RPMI8226 (cell line): ENCODE measurements around the gene CARMIL1.

Experiments
- DNase-seq: peaks from one replicate; pipeline ENCODE4 v3.0.0-alpha.2; 2015

The CARMIL1 gene

DNA sequence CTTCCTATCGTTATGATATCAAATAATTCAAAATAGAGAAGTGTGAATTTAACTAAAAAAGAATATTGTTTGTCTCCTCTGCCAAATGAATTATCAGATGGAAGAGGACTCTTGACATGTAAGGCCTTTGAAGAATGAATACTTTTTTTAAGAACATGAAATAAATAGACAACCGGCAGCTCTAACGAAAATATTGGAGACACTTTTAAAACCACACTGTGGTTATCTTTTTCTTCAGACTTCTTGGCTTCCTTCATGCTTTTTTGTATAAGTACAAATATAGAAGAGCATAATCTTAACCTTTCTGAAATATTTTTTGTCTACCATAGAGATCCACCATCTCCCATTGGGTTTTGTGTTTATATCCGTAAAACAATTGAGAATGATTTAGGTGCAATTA is 257.6 kb downstream of the CARMIL1 start:
- no peak for DNase-seq

DNA sequence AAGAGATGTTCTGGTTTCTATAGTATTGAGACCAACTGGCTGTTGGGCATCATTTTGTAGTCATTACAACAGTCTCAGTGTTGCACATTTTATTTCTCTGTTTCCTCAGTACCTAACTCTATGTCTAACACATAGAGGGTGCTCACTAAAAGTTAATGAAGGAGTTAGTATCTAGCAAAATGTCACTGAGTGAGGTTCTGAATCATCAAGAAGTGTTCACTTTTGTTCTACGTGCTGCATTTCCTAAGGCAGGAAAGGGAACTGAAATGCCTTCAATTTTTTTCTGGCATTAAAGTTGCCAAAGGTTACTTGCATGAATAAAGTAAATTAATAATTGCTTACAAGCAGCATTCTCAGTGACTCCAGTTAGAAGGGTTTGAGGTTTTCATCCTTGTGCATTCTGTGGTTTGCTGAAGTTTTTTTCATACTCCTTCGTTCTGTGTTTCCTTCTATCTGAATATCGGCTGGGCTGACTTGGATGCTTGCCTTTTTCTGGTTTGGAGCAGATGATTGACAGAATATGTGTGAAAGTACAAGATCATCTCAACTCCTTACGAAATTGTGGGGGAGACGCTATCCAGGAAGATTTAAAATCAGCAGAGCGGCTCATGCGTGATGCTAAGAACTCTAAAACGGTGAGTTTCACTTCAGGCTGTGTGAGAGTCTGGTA is 258.3 kb downstream of the CARMIL1 start:
- DNase-seq, result no peak

DNA sequence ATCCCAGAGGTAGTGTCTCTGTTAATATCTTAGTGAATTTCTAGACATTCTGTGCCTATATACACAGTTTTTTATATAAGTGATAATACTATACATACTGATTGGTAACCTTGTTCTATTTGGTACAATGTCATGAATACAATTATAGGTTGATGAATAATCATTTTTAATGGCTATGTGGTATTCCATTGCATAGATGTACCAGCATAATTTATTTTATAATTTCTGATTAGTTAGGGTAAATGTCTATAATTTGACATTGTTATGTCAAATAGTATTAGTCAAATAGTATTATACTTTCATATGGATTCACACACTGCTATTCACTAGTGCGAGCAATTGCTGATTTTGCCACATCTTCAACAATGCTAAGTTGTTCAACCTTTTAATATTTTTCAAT is 262.1 kb downstream of the CARMIL1 start:
- no peak for DNase-seq

DNA sequence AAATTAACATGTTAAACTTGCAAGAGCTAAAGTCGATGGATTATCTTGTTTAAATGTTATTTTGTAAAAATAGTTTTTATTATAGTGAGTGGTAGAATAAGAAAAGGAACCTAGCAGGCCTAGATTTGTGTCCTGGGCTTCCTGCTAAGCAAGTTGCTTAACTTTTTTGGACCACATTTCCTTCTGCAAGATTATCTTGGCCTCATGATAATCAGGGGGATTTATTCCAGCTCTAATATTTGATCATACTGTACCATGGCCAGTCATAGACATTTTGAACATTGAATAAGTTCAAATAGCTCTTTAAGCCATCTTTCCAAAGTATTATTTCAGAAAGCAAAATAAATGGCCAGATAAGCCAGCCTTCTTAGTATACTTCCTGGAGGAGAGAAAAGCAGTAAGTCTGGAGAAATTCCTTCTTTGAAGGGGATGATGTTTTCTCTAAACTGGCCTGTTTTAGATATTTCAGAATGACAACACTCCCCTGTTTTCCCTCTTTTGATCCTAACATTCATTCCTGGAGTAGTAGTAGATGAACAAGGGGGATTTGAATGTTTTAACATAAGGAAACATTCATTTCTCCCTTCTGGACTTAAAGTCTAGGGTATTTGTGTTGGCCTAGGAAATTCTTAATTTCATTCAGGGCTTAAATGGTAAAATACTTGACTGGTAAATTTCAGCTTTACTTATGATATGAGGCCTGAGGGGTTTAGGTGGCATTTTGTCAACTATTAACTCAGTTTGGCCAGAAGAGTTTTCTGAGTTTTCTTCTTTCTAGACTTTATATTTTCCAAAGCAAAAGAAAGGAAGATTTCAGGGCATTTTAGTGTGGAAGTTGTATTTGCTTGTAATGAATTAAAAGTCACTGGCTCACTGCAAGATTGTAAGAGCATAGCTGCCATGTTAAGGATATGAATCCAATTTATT is 264.1 kb downstream of the CARMIL1 start:
- no peak for DNase-seq

DNA sequence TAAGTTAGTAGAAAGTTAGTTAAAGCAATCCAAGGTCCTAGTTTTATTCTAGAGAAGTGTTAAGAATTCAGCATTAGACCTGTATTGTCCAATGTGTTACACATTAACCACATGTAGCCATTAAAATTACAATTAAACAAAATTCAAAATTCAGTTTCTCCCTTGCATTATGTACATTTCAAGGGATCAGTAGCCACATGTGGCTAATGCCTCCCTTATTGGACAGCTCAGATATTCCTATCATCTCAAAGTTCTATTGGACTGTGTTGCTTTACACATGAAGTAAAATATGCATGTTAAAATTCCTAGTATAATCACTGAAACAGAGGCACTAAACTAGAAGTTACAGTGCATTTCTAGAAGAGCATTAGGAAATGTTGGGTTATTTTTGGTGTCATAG is 265.7 kb downstream of the CARMIL1 start:
- no peak for DNase-seq

DNA sequence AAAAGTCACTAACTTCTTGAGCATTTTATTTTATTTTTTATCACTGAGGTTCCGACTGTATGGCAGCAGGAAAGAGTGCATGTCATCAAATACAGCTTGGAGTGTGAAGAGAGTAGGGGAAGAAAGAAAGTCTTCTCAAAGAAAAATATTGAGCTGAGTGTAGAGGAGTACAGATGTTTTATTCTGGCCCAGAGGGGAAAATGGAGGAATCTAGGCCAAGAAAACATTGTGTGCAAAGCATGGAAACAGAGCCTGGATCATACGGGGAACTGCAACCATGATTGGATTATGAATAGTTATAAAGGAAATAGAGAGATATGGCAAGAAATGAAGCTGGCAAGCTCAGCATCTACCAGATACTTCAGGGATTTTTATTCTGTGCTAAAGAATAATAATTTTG is 268.6 kb downstream of the CARMIL1 start:
- DNase-seq, result no peak

DNA sequence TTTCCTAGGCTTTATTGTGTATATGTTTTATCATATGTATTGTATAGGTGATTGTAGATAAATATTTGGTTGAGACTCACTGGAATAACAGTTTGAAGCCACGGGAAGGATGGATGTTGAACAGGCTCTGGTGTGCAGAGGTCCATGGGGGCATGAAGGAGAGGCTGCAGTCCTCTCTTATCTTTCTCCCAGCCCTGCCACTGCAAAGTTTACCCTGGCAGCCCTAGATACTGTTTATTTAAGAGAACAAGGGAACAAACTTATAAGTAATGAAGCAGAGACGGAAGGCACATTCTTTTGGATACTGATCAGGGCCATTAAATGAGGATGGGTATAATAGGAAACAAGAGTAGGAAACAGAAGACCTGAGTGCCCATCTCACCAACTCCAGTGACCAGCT is 269.3 kb downstream of the CARMIL1 start:
- DNase-seq, result no peak

DNA sequence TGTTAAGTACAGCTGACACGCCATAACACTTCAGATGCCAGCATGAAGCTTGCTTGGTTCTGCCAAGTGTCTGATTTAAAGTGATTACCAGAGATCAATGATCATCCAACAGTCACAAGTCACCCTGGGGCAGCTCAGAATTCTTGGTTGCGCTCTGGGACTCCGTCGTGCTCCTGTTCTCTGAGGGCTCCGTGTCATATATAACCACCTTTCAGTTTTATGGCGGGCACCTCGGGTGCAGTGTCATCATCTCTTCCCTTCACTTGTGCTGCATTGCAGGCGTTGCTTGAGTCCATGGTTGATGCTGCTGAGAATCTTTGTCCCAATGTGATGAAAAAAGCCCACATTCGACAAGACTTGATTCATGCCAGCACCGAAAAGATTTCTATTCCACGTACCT is 271.5 kb downstream of the CARMIL1 start:
- no peak for DNase-seq

DNA sequence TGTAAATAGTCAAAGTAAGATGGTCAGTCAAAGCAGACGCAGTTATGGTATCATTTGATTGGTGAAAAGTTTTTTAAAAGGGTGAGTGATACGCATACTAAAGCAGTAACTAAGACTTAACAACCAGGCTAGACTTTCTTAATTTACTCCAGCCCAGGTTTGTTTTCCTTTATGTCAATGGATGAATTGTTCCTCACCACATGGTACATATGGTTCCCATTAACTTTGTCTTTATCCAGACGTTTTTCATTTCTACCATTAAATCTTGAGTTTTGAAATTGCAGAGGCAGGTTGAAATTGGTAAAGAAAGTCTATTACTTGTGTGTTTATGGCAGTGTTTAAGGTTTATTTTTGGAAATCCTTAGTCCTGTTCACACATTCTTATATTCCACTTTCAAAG is 274.3 kb downstream of the CARMIL1 start:
- no peak for DNase-seq

DNA sequence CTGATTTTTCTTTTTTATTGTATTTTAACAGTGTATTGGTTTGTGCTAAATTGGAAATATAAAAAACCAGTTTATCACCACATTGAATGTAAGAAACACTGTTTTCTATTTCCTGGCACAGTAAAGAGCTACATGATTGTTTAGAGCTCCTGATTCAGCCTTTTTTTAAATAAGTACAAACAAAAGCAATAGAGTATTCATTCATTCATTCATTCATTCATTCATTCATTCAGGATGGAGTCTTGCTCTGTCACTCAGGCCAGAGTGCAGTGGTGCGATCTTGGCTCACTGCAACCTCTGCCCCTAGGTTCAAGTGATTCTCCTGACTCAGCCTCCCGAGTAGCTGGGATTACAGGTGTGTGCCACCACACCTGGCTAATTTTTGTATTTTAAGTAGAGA is 276.0 kb downstream of the CARMIL1 start:
- no peak for DNase-seq

DNA sequence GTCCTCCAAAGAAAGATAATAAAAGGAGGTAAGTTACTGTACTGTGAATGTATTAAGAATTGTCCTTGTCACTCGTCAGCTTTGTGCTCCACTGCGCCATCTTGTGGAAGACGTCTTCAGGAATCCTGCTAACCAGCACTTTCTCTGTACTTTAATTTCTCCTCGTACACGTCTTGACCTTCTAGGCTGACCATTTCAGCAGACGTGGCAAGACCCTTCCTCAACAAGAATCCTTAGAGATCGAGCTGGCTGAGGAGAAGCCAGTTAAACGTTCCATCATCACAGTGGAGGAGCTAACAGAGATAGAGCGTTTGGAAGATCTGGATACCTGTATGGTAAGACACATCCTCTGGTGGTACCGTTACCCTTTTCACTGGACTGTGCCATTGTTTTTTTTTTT is 277.3 kb downstream of the CARMIL1 start:
- DNase-seq, result peak; percentile 87

DNA sequence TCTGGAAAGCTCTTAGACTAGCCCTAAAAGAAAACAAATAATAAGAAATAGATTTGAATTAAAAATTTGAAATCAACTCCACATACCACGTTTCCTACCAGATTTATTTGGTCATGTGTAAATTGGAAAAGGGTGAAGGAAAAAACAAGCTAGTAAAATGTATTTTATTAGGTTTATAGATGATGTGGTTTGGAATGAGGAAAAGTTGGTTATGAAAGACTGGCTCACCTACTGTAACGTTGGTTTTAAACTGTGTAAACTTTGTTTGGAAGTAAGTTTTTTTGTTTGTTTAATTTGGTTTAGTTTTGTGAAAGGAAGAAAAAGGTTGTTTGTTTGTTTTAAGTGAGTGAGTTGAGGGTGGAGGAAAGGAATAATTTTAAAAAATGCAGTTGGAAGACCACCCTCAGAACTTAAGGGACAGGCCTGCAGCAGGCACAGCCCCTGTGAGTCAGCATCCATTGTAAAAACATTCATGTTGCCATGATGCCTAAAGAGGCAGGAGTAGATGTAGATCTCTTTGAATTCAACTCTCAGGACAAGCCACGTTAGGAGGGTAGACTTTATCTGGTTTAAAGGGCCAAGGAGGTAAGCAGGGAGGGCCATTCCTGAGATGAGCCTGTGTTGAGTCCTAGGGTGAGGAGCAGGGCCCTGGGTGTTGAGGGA is 279.1 kb downstream of the CARMIL1 start:
- DNase-seq, result no peak

DNA sequence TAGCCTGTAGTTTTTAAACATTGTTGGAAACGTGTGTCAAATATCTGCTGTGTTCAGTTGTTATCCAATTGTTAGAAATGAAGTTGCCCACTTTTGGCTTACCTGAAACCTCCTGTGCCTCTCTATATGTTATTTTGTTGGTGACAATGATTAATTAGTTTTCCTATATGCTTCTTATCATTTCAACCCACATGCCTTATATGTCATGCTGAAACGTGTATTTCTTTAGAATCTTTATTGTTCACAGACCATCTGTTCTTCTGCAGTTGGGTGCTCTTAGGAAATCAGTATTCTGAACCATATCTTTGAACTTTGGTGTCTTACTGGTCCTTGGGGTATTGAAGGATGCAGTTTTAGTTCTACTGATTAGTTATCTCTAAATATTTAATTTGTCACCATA is 281.7 kb downstream of the CARMIL1 start:
- no peak for DNase-seq

DNA sequence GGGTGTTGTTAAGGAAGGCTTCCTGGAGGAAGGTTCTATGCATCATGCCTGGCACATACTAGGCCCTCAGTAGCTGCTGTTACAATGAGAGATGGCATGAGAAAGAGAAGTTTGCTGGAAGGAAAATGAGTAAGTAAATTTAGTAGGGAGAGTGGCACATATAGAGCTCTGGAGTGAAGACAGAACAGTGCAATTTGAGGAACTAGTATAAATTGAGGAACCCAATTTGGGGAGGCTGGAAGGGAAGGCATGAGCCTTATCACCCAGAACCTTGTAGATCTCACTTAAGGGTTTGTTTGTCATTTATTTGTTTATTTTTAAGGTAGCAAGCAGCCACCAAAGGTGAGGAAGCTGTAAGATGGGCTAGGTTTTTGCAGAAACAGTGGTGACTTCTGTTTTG is 285.8 kb downstream of the CARMIL1 start:
- DNase-seq, result no peak

DNA sequence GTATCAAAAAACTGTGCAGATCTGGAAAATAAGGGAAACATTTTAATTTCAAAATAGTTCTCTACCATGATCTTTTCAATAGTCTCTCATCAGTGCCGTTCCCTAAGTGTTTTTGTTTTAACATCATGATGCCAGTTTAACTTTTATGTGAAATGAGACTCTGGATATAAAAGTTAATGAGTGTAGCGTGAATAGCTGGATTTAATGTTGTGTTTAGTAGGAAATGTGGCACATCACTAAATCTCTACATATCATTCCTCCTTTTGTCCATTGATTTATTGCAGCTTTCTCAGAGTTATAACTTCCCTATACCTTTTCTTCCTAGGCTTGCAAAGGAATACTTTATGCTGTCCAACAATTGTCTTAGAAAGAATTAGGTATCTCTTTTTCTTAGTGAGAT is 291.4 kb downstream of the CARMIL1 start:
- no peak for DNase-seq

DNA sequence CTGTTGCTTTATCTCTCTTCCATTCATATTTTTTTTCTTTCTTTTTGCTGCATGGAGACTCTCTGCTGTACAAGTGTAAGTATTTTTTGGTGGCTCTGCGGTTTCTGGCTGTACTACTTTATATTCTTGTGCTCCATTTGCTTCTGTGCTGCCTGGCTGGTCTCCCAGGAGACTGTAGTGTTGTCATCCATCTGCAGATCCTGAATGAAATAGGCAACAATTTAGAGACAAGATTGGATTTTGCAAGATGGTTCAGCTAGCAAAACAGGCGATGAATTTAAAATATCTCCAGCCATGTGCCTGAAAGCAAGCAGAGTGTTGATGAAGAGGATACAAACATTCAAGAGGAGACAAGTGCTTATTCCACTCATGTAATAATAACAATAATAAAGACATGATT is 297.7 kb downstream of the CARMIL1 start:
- DNase-seq, result no peak

DNA sequence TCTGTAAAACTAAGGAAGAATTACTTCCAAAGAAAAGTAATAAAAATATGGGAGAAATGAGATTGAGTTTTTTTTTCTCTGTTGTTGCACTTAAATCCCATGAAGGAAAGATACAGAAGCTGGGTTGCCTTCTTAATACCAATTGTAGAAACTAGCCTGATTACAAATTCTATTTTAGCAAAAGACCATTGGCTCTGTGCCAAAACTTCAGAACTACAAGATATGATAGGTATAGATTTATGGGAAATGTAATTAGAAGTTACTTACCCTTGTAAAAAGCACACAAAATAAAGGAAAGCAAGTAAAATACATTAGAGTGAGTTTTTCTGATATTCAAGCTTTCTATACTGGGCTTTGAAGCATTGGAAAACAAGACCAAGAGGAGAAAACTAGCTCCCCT is 299.4 kb downstream of the CARMIL1 start:
- DNase-seq, result peak; percentile 16

DNA sequence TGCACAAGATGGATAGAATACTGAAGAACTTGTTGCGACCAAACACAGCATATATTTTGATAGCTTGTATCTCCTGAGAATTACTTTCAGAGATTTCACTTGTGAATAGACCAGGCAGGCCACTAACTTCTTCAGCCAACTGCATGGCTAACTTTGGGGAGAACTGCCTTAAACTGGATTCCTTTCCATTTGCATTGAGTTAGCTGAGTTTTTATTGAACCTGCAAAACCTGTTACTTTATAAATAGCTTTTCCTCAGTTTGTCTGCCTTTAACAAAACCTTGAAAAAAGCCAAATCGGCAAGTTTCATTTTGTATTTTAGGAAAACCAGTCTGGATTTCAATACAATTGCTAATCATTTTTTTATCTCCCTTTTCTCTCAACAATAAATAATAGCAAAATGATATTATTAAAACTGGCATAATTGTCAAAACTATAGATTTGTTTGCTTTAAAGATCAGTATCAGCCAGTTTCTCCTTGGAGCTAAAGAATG is 300.3 kb downstream of the CARMIL1 start:
- DNase-seq, result no peak

DNA sequence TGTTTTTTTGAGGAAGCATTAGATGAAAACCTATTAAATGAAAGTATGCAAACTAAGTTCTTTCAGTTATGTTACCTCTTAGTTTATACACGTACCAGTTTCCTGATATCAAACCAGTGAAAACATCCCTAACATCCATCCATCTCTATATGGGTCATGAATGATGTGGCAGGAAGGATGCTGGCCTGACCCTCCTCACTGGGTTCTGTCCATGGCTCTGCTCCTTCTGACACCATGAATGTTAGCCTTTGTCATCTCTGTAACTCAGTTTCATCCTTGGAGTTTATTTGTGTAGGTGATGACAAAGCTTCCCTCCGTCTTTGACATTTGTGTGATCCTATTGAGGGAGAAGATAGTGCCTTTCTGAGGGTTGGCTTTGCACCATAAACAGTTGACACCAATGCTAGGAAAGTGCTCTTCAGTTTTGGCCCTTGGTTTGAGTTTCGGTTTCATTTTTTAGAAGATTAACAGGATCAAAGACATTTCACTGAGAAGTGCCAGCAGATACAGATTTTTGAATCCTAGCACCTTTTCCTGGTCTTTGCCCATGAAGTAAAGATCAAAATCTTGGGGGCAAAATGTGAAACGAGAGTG is 300.8 kb downstream of the CARMIL1 start:
- DNase-seq, result peak; percentile 46

DNA sequence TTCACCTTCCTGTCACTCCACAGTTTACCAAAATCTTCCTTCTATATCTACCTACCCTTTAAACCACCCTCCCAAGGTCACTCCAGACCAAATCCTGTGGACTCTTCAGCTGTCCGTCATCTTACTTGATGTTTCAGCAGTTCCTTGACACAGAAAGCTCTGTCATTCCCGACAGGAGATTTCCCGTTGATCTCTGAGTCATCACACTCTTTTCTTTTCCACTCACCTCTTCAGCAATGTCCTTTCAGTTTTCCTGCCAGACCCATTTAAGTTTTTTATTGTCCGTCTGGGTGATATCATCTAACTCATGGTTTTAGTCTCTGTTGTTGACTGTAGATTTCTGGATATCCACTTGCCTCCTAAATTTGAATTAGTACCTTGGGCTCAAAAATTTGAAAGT is 302.9 kb downstream of the CARMIL1 start:
- DNase-seq, result no peak

DNA sequence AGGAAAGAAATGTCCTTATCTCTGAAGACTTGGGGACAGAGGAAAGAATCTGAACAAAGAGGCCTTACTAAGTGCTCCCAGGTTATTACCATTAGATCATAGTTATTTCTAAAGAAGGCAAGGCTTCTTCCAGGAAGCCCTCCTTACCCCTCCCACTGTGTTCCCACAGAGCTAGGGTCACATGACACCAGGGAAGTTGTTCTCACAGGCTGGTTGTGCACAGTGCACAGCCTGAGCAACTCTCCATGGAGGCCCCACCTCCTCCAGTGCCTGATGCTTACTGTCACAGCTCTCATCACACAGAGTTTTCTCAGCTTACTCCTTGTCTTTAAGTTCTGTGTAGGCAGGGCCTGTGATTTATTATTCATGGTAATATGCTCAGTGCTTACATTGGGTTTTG is 303.9 kb downstream of the CARMIL1 start:
- DNase-seq, result no peak

DNA sequence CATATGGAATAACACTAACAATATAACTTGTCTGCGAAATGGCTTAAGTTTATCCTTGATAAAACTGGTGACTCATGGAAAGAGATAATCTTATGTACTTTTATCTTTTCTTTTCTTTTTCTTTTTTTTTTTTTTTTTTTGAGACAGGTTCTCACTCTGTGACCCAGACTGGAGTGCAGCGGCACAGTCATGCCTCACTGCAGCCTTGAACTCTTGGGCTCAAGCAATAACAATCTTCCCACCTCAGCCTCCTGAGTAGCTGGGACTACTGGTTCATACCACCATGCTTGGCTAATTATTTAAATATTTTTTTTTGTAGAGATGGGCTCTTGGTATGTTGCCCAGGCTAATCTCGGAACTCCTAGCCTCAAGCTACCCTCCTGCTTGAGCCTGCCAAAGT is 304.7 kb downstream of the CARMIL1 start:
- no peak for DNase-seq

DNA sequence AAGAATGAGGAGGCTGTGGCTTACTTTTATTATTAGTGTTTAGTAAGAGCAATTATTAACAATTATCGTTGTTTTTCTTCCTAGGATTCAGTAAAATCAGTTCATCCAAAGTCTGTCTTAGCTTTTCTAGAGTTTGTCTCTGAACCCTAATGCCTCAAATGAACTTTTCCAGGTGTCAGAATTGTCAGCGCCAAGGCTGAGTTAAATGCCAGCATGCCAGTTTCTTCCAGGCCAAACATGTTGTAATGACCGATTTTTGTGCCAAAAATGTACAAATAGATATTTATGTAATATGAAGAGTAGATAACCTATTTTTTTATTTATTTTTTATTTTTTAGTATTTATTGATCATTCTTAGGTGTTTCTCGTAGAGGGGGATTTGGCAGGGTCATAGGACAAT is 306.1 kb downstream of the CARMIL1 start:
- DNase-seq, result no peak
